ENCODE results near the gene INHBC.
"Not testable (repeated sequence)": the region's sequence is repeated elsewhere in the genome, so short reads cannot be mapped to it uniquely, and the experiment has no call there.

Gene INHBC

GRCh38 chr12:57429473-57430111 lies 5.0 kb upstream of the INHBC start:
- DNase-seq (ENCODE audit: low spot score): no peak

- DNase-seq (ENCODE audit: low spot score): no peak
These were observed 4.3 kb upstream of the INHBC start for GRCh38 chr12:57430112-57430930.

- peak; percentile 99 for DNase-seq (ENCODE audit: low spot score)
These were observed 3.5 kb upstream of the INHBC start, which contains the start of gene R3HDM2 for GRCh38 chr12:57430931-57431566. R3HDM2 (minus strand) TSS chr12:57431043; CDS start chr12:57310428, 120,615 bp downstream.

GRCh38 chr12:57431654-57432188 lies 2.9 kb upstream of the INHBC start:
- no peak for DNase-seq (ENCODE audit: low spot score)

GRCh38 chr12:57433370-57433769 lies 1.2 kb upstream of the INHBC start:
- no peak for DNase-seq (ENCODE audit: low spot score)

- no peak for DNase-seq (ENCODE audit: low spot score)
These were observed 709 bp downstream of the INHBC start for GRCh38 chr12:57435293-57435692.

- no peak for DNase-seq (ENCODE audit: low spot score)
These were observed 3.8 kb downstream of the INHBC start for GRCh38 chr12:57438400-57438799.

GRCh38 chr12:57439762-57440266 lies 5.2 kb downstream of the INHBC start:
- no peak for DNase-seq (ENCODE audit: low spot score)

- DNase-seq (ENCODE audit: low spot score): not testable (repeated sequence)
These were observed 6.8 kb downstream of the INHBC start for GRCh38 chr12:57441393-57441792.

GRCh38 chr12:57441846-57442427 lies 7.4 kb downstream of the INHBC start:
- no peak for DNase-seq (ENCODE audit: low spot score)

- not testable (repeated sequence) for DNase-seq (ENCODE audit: low spot score)
These were observed 9.8 kb downstream of the INHBC start for GRCh38 chr12:57444337-57444736.

GRCh38 chr12:57444744-57445143 lies 10.2 kb downstream of the INHBC start:
- DNase-seq (ENCODE audit: low spot score): no peak

- no peak for DNase-seq (ENCODE audit: low spot score)
These were observed 11.8 kb downstream of the INHBC start for GRCh38 chr12:57446292-57446960.

GRCh38 chr12:57448669-57449068 lies 14.1 kb downstream of the INHBC start:
- no peak for DNase-seq (ENCODE audit: low spot score)

- no peak for DNase-seq (ENCODE audit: low spot score)
These were observed 14.8 kb downstream of the INHBC start for GRCh38 chr12:57449375-57449774.

GRCh38 chr12:57450057-57450456 lies 15.5 kb downstream of the INHBC start:
- no peak for DNase-seq (ENCODE audit: low spot score)

GRCh38 chr12:57451233-57451778 lies 16.7 kb downstream of the INHBC start:
- no peak for DNase-seq (ENCODE audit: low spot score)

- peak; percentile 80 for DNase-seq (ENCODE audit: low spot score)
These were observed 17.8 kb downstream of the INHBC start for GRCh38 chr12:57452181-57452936.

GRCh38 chr12:57452937-57453509 lies 18.4 kb downstream of the INHBC start:
- DNase-seq (ENCODE audit: low spot score): peak; percentile 77

- DNase-seq (ENCODE audit: low spot score): no peak
These were observed 19.6 kb downstream of the INHBC start for GRCh38 chr12:57454213-57454565.
